ENCODE data around the gene PTGR3.
A peak's percentile ranks its signal among the peaks of the same experiment; 100 is the strongest.

PTGR3 gene, protein sequence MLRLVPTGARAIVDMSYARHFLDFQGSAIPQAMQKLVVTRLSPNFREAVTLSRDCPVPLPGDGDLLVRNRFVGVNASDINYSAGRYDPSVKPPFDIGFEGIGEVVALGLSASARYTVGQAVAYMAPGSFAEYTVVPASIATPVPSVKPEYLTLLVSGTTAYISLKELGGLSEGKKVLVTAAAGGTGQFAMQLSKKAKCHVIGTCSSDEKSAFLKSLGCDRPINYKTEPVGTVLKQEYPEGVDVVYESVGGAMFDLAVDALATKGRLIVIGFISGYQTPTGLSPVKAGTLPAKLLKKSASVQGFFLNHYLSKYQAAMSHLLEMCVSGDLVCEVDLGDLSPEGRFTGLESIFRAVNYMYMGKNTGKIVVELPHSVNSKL

DNA sequence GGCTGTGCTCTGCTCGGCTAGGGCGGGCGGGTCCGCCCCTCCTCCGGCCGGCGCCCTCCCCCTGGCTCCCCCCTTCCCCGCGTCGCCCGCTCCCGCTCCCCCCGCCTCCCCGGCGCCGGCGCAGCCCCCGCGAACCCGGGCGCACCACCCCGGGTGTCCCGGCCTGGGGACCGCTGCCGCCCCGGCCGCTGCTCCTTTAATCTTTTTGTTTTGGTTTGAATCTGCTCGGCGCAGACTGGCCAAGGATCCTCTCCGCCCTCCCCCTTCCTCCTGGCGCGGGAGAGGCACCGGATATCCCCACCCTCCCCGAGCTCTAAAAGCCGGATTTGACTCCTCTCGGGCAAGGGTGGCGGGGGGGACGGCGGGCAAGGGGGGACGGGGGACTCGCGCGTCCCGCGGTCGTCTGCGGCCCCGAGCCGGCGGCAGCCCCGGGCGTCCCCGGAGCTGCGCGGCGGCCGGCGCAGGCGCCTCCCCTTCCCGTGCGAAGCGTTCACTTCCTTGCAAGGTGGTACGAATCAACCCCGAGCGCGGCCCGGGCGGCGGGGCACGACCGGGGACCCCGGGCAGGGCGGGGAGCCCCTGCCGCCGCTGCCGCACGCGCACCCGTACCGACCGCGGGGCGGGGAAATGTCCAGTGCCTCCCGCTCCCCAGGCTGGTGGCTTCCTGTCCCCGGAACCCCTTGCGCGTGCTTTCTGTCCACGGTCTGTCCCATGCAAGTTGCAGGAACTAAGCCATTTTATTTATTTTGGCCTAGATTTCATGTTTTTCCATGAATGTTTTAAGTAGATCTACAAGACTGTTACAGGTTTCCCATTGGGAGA lies at the start of gene PTGR3:
Gene PTGR3, minus strand, starts transcription at position 11 of the 822 bp plus-strand sequence. CDS start 81 bp downstream, outside the sequence.
- Histone ChIP-seq H3K4me3 (peak within 1 kb of the TSS; percentile 73 to 95 (median 81)), H3K27ac (peak within 1 kb of the TSS; percentile 92 to 99 (median 98))

DNA sequence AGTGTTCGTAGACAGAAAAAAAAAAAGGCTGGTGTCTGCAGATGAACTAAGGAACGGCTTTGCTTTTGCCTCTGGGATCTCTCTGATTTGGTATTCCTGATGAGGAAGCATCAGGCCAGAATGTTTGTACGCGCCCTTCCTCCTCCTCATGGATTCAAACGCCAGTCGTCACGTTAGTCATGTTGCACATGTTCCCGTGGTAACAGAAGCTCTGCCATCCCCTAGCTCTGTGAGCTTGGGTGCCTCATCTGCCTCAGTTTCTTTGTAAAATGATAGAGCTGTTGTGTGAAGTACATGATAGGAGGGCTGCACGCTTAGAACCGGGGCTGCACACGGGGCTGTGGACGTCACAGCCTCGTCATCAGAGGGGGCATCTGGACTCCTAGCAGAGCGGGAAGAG lies 48.7 kb upstream of the PTGR3 start:
- Histone ChIP-seq H3K27ac (no peak overlapping the region), H3K4me3 (no peak overlapping the region)

DNA sequence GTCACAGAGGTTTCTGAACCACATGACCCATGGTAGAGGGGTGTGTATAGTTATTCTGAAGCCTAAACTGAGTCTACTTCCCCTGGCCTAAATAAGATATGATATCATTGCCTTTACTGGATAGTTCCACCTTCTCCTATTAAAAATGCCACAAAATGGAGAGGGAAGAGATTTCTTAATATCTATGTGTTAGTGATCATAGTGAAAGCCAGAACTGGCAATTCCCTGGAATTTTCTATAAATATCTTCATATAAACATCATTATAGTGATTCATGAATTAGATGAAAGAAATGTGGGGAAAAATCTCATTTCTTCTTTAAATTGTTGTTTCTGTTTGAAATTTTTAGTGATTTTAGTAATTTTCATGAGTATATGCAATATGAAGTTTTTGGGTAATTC lies 47.4 kb upstream of the PTGR3 start:
- Histone ChIP-seq H3K4me3 (no peak overlapping the region), H3K27ac (no peak overlapping the region)

DNA sequence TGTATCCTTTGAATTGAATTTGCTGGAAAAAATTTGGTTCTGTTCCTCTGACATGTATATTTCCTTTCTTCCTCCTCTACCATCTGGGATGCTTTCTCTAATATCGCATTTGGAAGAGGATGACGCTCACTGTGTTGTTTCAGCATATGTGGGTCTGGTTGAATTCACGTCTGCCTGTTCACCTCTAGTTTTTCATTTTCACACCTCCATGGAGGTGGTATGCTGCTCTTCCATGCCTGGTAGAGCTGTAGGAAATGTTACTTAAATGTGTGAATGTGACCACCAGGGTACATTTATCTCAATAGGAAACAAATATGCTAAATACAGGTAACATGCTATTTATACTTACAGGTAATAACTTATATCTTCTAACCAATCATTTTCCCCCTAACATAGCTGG lies 46.2 kb upstream of the PTGR3 start:
- no peak overlapping the region for H3K27ac ChIP-seq
- H3K4me3 ChIP-seq, result no peak overlapping the region

DNA sequence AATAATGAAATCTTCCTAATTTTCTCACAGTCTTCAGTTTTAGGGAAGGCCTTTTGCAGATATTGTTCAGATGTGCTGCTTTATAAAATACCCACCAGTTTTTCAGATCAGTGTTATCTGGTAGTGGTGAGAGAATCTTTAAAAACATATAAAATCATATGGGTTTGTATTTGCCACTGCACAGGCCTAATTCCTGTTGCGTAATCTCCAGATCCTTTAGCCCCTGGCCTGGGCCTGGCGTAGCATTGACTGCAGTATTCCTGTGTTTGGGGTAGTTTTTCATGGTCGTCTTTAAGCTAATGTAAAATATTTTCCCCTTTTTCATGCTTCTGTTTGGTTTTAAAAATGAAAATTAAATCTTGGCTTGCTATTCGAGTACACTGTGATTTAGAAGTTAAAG lies 44.8 kb upstream of the PTGR3 start:
- Histone ChIP-seq H3K4me3 (no peak overlapping the region), H3K27ac (peak overlapping the region in 3 of 21 experiments; percentile 3 to 10 (median 6))

DNA sequence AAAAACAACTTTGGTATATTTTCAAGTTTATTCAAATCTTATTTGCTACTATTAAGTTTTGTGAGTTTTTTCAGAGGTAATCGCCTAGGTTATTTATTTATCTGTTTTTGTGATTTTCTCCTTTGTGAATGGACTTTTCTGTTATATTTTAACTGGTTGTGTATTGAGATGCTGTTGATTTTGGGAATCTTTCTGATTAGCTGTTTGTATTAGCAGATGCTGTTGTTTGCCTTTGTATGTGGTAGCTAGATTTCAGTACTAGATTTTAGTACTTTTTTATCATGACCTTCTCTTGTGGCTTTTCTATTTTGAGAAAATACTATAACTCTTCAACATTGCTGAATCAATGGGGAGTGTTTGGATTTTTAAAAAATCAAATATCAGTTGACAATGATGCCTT lies 44.1 kb upstream of the PTGR3 start:
- H3K27ac ChIP-seq, result peak overlapping the region in 2 of 21 experiments; percentile 6 to 19
- no peak overlapping the region for H3K4me3 ChIP-seq

DNA sequence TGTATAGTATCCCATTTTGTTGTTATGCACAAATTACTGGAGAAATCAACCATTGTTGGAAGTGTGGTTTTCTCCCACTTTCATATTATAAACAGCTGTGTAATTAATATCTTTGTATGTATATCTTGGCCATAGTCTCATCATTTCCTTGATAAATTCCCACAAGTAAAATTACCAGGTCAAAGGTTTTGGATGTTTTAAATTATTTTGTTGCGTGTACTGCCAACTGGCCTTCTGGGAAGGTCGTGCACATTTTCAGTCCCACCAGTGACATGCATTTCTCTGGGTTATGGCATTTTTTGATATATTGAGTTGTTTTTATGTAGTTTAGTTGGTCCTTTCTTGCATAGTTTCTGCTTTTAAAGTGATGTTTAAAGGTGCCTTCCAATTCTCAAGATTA lies 43.2 kb upstream of the PTGR3 start:
- Histone ChIP-seq H3K27ac (no peak overlapping the region), H3K4me3 (no peak overlapping the region)

DNA sequence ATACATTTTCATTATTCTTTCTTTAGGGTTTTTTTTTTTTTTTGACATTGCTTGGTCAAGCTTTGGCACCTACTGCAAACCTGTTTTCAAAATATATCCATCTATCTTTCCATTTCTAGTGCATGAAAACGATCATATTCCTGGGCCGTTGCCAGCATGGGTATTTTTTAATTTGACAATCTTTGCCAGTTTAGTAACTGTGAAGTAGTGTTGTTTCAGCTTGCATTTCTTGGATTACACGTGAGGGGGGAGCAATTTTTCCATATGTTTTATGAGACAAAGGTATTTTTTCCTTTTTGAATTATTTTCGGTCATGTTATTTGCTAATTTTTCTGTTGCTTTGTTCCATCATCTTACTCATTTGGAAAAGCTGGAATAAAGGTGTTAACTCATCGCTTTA lies 42.5 kb upstream of the PTGR3 start:
- Histone ChIP-seq H3K4me3 (no peak overlapping the region), H3K27ac (no peak overlapping the region)

DNA sequence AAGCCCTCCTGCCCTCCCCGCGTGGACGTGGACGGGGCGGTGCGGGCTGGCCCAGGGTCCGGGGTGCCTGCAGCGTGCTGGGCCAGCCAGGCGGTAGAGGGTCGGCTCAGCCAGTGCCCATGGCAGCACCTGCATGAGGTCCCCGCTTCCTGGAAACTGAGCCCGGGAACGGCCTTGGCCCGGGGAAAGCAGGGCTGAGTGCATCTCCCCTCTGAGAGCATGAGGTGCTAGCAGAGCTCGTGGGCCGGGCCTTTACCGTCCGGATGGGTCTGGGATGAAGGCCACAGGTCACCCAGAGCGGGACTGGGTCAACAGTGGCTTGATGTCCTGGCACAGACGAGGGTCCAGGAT lies 41.5 kb upstream of the PTGR3 start:
- Histone ChIP-seq H3K27ac (peak overlapping the region in 2 of 21 experiments; percentile 35 to 78), H3K4me3 (no peak overlapping the region)

DNA sequence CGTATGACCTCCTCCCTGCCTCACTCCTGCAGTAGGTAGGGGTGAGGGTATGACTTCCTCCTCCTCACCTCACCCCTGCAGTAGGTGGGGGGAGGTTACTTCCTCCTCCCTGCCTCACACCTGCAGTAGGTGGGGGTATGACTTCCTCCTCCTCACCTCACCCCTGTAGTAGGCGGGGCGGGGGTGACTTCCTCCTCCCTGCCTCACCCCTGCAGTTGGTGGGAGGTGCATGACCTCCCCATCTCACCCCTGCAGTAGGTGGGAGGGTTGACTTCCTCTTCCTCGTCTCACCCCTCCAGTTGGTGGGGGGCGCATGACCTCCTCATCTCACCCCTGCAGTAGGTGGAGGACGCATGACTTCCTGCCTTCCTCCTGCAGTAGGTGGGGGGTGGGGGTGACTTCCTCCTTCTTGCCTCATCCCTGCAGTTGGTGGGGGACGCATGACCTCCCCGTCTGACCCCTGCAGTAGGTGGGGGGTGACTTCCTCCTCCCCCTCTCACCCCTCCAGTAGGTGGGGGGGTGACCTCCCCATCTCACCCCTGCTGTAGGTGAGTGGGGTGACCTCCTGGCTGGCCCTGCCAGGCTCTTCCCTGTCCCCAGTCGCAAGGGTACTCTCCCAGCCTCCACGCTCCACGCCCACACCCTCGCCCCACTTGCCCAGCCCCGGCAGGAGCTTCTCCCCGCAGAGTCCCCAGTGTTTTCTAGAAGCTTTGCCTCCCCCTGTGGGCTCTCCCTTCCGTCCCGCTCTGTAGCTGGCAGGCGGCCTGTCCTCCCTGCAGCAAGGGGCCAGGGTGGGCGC lies 40.9 kb upstream of the PTGR3 start:
- peak overlapping the region in 6 of 21 experiments; percentile 23 to 86 (median 78) for H3K27ac ChIP-seq
- H3K4me3 ChIP-seq, result no peak overlapping the region

DNA sequence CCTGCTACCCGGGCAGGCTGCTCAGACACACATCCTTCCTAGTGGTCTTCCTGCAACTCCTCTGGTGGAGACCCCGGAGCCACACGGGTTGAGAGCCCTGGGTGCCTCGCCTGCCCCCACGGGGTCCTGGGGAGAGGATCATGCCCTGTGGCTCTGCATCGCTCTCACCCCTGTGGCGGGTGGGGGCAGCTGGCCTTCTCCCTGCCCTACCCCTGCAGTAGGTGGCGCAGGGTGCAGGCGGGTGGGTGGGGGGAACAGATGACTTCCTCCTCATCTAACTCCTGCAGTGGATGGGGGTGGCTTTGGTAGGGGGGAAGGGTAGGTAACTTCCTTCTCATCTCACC lies 40.2 kb upstream of the PTGR3 start:
- Histone ChIP-seq H3K27ac (peak overlapping the region in 16 of 21 experiments; percentile 13 to 86 (median 78)), H3K4me3 (no peak overlapping the region)

DNA sequence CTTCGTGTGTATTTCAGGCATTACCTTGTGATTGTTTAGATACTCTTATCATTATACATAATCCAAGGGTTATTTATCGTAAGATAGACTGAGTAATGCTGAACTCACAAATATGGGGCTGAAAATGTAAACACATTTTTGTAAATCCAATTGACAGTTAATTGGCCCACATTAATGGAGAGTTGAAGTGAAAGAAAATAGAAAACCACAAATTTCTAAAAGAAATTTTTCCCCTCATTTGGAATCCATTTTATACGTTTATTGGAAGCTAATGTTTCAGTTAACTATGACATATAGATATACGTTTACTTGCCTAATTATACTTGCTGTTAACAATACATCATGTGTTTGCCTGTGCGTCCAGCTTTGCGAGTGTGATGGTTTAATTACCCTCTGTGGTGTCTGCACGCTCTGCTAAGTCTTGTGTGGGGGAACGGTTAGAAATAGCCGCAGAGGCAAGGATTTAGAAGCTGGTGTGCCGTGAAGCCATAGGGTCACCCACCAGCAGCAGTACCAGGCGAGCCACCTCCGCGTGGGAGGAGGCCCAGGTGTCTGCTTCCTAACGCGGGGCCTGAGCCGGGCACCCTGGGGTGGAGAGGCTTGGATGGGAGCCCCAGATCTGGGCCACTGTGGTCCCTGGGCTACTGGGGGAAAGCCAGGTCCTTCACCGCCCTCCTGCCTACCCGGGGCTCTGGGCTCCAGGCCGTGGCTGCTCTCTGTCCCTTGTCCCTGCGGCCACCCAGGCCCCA lies 39.7 kb upstream of the PTGR3 start:
- Histone ChIP-seq H3K4me3 (peak overlapping the region in 2 of 7 experiments; percentile 31 to 32), H3K27ac (peak overlapping the region in 20 of 21 experiments; percentile 4 to 86 (median 78))

DNA sequence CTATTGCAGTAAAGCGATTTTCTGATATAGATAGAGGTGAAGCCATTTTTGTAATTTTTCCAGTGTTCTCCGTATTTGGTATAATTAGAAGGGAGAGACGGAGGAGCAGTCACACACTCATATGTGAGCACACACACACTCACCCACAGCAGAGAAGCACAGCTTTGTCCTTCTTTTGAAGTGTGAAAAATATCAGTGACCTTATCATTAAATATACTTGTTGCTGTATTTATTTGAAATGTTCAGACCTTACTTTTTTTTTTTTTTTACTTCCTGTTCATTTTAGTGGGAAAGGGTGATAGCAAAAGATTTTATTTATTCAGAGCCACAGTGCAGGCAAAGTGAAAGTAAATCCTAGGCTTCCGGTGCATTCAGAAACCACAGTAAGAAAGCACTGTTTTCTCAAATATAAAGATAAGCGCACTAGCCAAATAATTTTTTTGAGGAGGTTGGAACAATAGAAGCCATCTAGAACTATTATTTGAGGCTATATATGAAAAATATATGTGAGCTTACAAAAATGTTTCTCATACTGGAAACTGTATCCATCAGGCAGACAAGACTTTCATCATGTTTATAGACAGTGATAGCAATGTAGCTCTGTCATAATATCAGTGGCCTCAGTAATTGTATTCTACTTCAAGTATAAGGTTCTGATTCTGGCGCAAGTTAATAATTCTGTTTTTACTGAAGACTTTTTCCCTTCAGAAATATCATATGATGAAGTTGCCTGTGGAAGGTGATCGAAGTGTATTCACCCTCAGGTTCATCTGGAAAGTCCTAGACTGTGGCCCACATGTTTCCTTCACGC lies 38.9 kb upstream of the PTGR3 start:
- Histone ChIP-seq H3K4me3 (peak overlapping the region; percentile 4 to 32 (median 17)), H3K27ac (peak overlapping the region in 20 of 21 experiments; percentile 4 to 86 (median 78))

DNA sequence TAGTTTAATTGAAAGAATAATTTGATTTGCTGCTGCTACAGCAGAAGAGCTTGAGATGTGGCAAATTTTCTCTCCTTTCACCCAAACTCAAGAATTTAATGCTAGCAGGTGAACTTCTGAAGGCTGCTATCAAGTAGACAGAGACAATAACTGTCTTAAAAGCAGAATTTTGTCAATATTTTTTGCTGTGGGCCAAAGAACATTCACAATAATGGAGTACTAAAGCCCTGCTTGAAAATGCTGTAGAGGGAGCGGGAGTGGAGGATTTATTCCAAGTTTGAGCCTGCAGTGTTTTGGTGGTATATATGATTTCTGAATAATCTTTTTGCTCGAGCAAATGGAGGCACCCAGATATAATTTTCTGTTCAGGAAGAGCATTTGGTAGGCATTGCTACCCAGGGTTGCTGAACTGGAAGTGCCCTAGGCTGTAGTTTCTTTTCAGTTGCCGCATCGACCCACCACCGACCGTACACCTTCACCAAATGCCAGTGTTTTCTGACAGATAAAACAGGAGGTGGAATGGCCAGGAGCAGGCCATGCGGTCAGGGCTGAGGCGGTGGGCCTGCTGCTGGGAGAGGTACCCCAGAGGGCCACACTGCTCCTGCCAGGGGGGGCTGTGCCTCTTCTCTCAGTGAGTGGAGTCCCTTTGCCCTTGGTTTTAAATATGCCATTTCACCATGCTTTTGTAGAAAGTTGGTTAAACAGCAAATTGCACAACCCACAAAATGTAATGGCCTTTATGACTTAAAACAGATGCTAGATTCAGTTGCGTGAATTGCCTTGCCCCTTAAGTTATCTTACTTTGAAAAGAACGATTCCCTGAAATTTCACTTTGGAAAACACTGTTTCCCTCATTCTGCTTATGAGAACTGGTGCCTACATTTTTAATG lies 38.0 kb upstream of the PTGR3 start:
- Histone ChIP-seq H3K27ac (peak overlapping the region in 19 of 21 experiments; percentile 23 to 86 (median 78)), H3K4me3 (peak overlapping the region; percentile 4 to 32 (median 17))

DNA sequence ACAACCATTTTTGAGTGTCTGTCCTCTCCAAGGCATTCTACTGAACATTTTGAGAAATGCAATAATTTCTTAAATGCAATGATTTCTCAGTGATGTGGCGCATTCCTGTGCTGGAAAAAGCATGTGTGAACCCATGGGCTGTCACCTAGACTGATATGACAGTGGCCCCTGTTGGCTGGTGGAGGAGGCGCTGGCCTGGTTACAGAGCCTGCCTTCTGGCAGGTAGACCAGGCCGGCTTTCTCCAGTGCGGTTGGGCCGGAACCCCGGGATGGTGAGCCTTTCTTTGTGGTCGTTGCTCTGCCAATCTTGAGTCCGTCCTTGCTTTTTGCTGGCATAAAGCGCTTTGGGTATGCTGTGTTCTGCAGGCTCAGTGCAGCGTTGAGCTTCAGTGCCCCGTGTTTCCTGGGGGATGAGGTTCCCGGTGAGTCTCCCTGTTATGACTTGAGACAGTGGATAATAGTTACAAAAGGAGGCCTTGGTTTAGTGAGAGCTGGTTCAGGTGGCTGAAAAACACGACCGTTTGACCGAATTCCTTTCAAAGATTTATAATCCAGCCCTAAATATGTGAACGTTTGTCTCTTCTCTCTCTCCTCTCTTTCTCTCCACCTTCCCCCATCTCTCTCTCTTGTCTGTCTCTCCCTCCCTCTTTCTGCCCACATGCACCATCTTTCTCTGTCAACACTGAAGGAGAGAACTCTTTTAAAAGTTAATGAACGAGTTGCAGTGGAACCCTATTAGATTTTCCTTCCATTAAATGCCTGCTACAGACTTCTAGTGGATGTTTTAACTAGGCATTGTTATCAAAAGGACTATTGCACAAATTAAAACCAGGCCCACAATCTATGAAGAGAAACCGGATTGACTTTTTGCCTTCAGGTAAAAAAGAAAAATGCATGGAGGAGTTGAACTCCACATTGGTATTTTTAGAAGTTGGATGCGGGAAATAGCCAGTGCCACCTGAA lies 35.7 kb upstream of the PTGR3 start:
- peak overlapping the region in 1 of 21 experiments; percentile 2 for H3K27ac ChIP-seq
- H3K4me3 ChIP-seq, result no peak overlapping the region

DNA sequence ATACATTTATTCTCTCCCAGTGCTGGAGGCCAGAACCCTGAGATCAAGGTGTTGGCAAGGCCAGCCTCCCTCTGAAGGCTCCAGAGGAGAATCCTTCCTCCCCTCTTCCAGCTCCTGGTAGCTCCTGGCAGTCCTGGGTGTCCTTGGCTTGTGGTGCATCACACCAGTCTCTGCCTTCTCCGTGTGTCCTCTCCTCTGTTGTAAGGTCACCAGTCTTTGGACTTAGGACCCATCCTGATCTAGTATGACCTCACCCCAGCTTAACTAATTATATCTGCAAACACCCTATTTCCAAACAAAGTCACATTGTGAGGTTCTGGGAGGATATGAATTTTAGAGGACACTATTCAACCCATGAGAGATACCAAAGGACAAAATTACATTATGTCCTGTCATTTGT lies 32.8 kb upstream of the PTGR3 start:
- Histone ChIP-seq H3K27ac (no peak overlapping the region), H3K4me3 (no peak overlapping the region)

All from skin epidermis (tissue), 12 donors.